K562 (cell line): Measurements from ENCODE around the gene DLGAP3. TPM values are rescaled to one million over a fixed set of nuclear protein-coding genes. Genes with fewer than 3 reads are reported as not detected.
A peak's percentile ranks its signal among the peaks of the same experiment; 100 is the strongest.

Experiments used
- ATAC-seq: fragments of 200-7000 bp; cut with Tn5 transposase; 3 replicates; pipeline ENCODE4 v1.9.1; 2020; ENCODE audit warnings: moderate library complexity
- BruUV-seq: library from RNA; stranded (reverse); fragments of 400-500 nt; replicated peaks from 2 replicates; lab custom pipeline; 2021; lab: Mats Ljungman, UMichigan
- CTCF ChIA-PET: fragments of 300-600 bp; formaldehyde crosslinking; extraction: SDS; loops from one replicate; lab custom pipeline; 2021; ENCODE audit warnings: low intra/inter-chr PET ratio; lab: Yijun Ruan, JAX
- POLR2A ChIA-PET: fragments of 300-600, 350-650 bp; sonication (Branson Sonifier 250); formaldehyde crosslinking; extraction: SDS; loops from one replicate; lab custom pipeline; 2021; ENCODE audit warnings: antibody characterized with exemption, inconsistent platforms; lab: Yijun Ruan, JAX
- DNase-seq, 4 experiments: peaks; one replicate each; pipeline versions ENCODE4 v3.0.0 to v3.0.0-alpha.2; 2011 to 2018; ENCODE audit warnings: low spot score in 3 of 4, mixed read lengths in 3 of 4; ENCODE audit errors: extremely low read depth in 1 of 4
- FAIRE-seq: peaks from 2 replicates; lab custom pipeline; 2011; peaks lifted over from hg19 to GRCh38; lab: Jason Lieb, UNC
- H2AFZ ChIP-seq: 2 replicates; pipeline ENCODE4 v1.6.0; 2011; ENCODE audit warnings: low read depth, low read length, control low read depth, inconsistent platforms
- H3K27ac ChIP-seq: fragments of 200-600 bp; 3 replicates; pipeline ENCODE4 v1.8.0; 2011; ENCODE audit warnings: low read depth, mild to moderate bottlenecking, control low read depth, inconsistent platforms, low read length, moderate library complexity, mixed read lengths; ENCODE audit errors: extremely low read depth
- H3K27me3 ChIP-seq, 2 experiments: fragments of 300-600 bp in 1 of 2; 2 replicates in 1 of 2; 3 replicates in 1 of 2; pipeline versions ENCODE4 v1.6.0 to v1.8.0; 2011; ENCODE audit warnings: inconsistent platforms in 2 of 2, low read length in 2 of 2, mild to moderate bottlenecking in 1 of 2, mixed read lengths in 1 of 2, moderate library complexity in 1 of 2; ENCODE audit not compliant: control insufficient read depth in 2 of 2, insufficient read depth in 2 of 2
- H3K36me3 ChIP-seq: fragments of 300-600 bp; 3 replicates; pipeline ENCODE4 v1.8.0; 2011; ENCODE audit warnings: mild to moderate bottlenecking, low read length, inconsistent platforms; ENCODE audit not compliant: control insufficient read depth, insufficient read depth
- H3K4me1 ChIP-seq, 2 experiments: fragments of 200-600 bp in 1 of 2; replicated peaks in 1 of 2; 2 replicates in 1 of 2; 3 replicates in 1 of 2; pipeline versions ENCODE4 v1.5.1 to v1.8.0; 2011; ENCODE audit warnings: inconsistent platforms in 2 of 2, low read length in 2 of 2, mild to moderate bottlenecking in 1 of 2, mixed read lengths in 1 of 2, moderate library complexity in 1 of 2; ENCODE audit not compliant: control insufficient read depth in 2 of 2, insufficient read depth in 2 of 2
- H3K4me2 ChIP-seq: 2 replicates; pipeline ENCODE4 v1.6.1; 2011; ENCODE audit warnings: low read length, control low read depth, inconsistent platforms, mixed read lengths; ENCODE audit not compliant: insufficient read depth
- H3K4me3 ChIP-seq: fragments of 200-600 bp; sonication (generic), shearing (Covaris generic); 2 replicates; pipeline ENCODE4 v1.5.1; 2016; ENCODE audit warnings: control low read depth, inconsistent platforms
- H3K79me2 ChIP-seq: fragments of 200-600 bp; 3 replicates; pipeline ENCODE4 v1.8.0; 2011; ENCODE audit warnings: low read length, inconsistent platforms; ENCODE audit not compliant: control insufficient read depth, insufficient read depth
- H3K9ac ChIP-seq, 2 experiments: 2 replicates each; pipeline versions ENCODE4 v1.6.0 to v1.6.1; 2011; ENCODE audit warnings: low read depth in 2 of 2, low read length in 2 of 2, control low read depth in 1 of 2, inconsistent platforms in 1 of 2, mild to moderate bottlenecking in 1 of 2, mixed read lengths in 1 of 2; ENCODE audit not compliant: insufficient read depth in 1 of 2
- H3K9me1 ChIP-seq: one replicate; pipeline ENCODE4 v1.6.0; 2011; ENCODE audit warnings: inconsistent platforms, mild to moderate bottlenecking, low read length, moderate library complexity; ENCODE audit not compliant: control insufficient read depth, insufficient read depth
- H3K9me3 ChIP-seq: replicated peaks from 2 replicates; pipeline ENCODE4 v1.5.1; 2011; ENCODE audit warnings: low read depth, low read length, inconsistent platforms; ENCODE audit not compliant: control insufficient read depth, insufficient read depth
- H4K20me1 ChIP-seq: replicated peaks from 2 replicates; pipeline ENCODE4 v1.6.1; 2011; ENCODE audit warnings: low read length, inconsistent platforms, mixed read lengths; ENCODE audit not compliant: control insufficient read depth, insufficient read depth
- ARID4B ChIP-seq: sonication (generic); formaldehyde crosslinking; IDR thresholded peaks from 2 replicates; pipeline ENCODE4 v1.8.0; 2022; ENCODE audit warnings: mild to moderate bottlenecking, missing genetic modification reagents
- CAMTA2 ChIP-seq: fragments of 250-450 bp; sonication (Bioruptor Pico); conservative IDR thresholded peaks from 2 replicates; pipeline ENCODE4 v1.5.1; 2022
- EGR1 ChIP-seq: fragments of 450-650 bp; conservative IDR thresholded peaks from 2 replicates; pipeline ENCODE4 v1.6.1; 2017; ENCODE audit warnings: mild to moderate bottlenecking
- HNRNPH1 ChIP-seq: fragments of 200-400 bp; formaldehyde crosslinking; optimal IDR thresholded peaks from 2 replicates; pipeline ENCODE3; 2017; ENCODE audit warnings: low read depth, mild to moderate bottlenecking, low read length, moderate library complexity
- NR1H2 ChIP-seq: sonication (generic); formaldehyde crosslinking; IDR thresholded peaks from 2 replicates; pipeline ENCODE4 v1.4.0; 2020; ENCODE audit warnings: mild to moderate bottlenecking, missing genetic modification reagents
- RAD21 ChIP-seq, 2 experiments: fragments of 250-450 bp in 1 of 2; fragments of 450-650 bp in 1 of 2; sonication (Bioruptor Pico) in 1 of 2; formaldehyde crosslinking in 1 of 2; IDR thresholded peaks in 1 of 2; conservative IDR thresholded peaks in 1 of 2; 2 replicates each; pipeline versions ENCODE4 v1.4.0 to v1.8.0; 2020 to 2022; ENCODE audit warnings: mild to moderate bottlenecking in 2 of 2, moderate library complexity in 1 of 2
- SIX5 ChIP-seq, 2 experiments: IDR thresholded peaks; 2 replicates each; pipeline ENCODE4 v1.6.1; 2011; ENCODE audit warnings: low read length in 2 of 2, borderline replicate concordance in 1 of 2, low read depth in 1 of 2, mild to moderate bottlenecking in 1 of 2, moderate library complexity in 1 of 2; ENCODE audit not compliant: insufficient read depth in 1 of 2
- USF1 ChIP-seq: sonication (generic); formaldehyde crosslinking; IDR thresholded peaks from 2 replicates; pipeline ENCODE4 v1.9.0; 2022; ENCODE audit warnings: mild to moderate bottlenecking, missing genetic modification reagents
- YY1 ChIP-seq, 3 experiments: IDR thresholded peaks; 2 replicates each; pipeline ENCODE4 v1.6.1; 2011; ENCODE audit warnings: low read length in 2 of 3, mild to moderate bottlenecking in 2 of 3, moderate library complexity in 2 of 3, borderline replicate concordance in 1 of 3, control low read depth in 1 of 3, low read depth in 1 of 3; ENCODE audit not compliant: insufficient read depth in 3 of 3, insufficient replicate concordance in 2 of 3, control insufficient read depth in 1 of 3, insufficient read length in 1 of 3; ENCODE audit errors: extremely low read depth in 1 of 3
- WGBS: fragments of 100-300 bp; shearing (Covaris generic); methylation state at CpG from one replicate; pipeline ENCODE4 v1.1.6; 2016; ENCODE audit warnings: low coverage, mixed read lengths; ENCODE audit not compliant: insufficient coverage; ENCODE audit errors: missing lambda C conversion rate; 5-methylcytosine and 5-hydroxymethylcytosine counted together
- in situ Hi-C: fragments of 300-500 bp; cut with MboI; formaldehyde crosslinking; loops from 4 replicates; pipeline ENCODE4 v1.15.0; 2018; ENCODE audit warnings: inconsistent platforms, mixed read lengths
- intact Hi-C: fragments of 100-400 bp; cut with micrococcal nuclease; formaldehyde crosslinking; loops from 2 replicates; pipeline ENCODE4 v1.14.2; 2022
- polyA plus RNA-seq, 8 experiments: library from polyadenylated mRNA; depleted of rRNA in 4 of 8; stranded (reverse) in 5 of 8; unstranded in 3 of 8; fragments of >200 nt; fragmentation: Nextera tagmentation in 2 of 8; fragmentation: Illumina TruSeq in 1 of 8; extraction: Ambion mirVana in 2 of 8; extraction: Trizol in 1 of 8; gene quantifications; 2 replicates each; pipeline versions ENCODE4 v1.2.1 to v1.2.3, GENCODE V29; 2011 to 2014; ENCODE audit warnings: inconsistent platforms in 1 of 8, missing spikeins in 1 of 8
- total RNA-seq, 7 experiments: library from RNA; depleted of rRNA in 6 of 7; stranded (reverse); fragments of >200 nt in 6 of 7; fragmentation: Illumina TruSeq in 2 of 7; extraction: Trizol in 2 of 7; gene quantifications; 2 replicates each; pipeline versions ENCODE4 v1.2.1 to v1.2.3, GENCODE V29; 2011 to 2021; ENCODE audit warnings: low replicate concordance in 1 of 7
- TF ChIP-seq, protein P1 (sequence below), 3 experiments: IDR thresholded peaks in 2 of 3; conservative IDR thresholded peaks in 1 of 3; 2 replicates each; pipeline ENCODE4 v1.5.1; 2011 to 2012; ENCODE audit warnings: low read length in 3 of 3, mild to moderate bottlenecking in 3 of 3, control low read depth in 2 of 3, improper control_type of control experiment in 1 of 3, inconsistent platforms in 1 of 3, low read depth in 1 of 3, mixed read lengths in 1 of 3, moderate library complexity in 1 of 3; ENCODE audit not compliant: insufficient read depth in 2 of 3

DLGAP3 gene
- total and polyA plus RNA-seq, 9 of the 15 experiments (the other 6 are each of a cell fraction or from before 2014, with no cell fraction given) = 0.01 to 0.16 (median 0.07) TPM; not detected in 6

- TF ChIP-seq ARID4B (CRISPR knock-in tag) = no peak
These were observed 43.8 kb downstream of the DLGAP3 start (continued) for GRCh38 chr1:34885405-34886247.

- no TSS peak for BruUV-seq
- Histone ChIP-seq H3K4me3 (no peak overlapping the region), H4K20me1 (no peaks in the 10 kb centered on the region), H3K27me3 (peaks cover 33 to 48% of the 10 kb centered on the region in 2 experiments; a peak in 4 of 5 replicates), H3K79me2 (no peaks in the 10 kb centered on the region), H3K9me1 (no peaks in the 10 kb centered on the region), H3K4me1 (peaks cover 0 to 14% of the 10 kb centered on the region in 2 experiments; a peak in 2 of 5 replicates), H3K36me3 (no peaks in the 10 kb centered on the region), H3K4me2 (no peak overlapping the region), H2AFZ (no peak overlapping the region), H3K9me3 (no peaks in the 10 kb centered on the region), H3K9ac (no peak overlapping the region), H3K27ac (no peak overlapping the region)
- FAIRE-seq (no peak), DNase-seq (peak in 1 of 4 experiments; percentile 30), ATAC-seq (peak; percentile 74)
- intact Hi-C loops = no loop called here
- ChIA-PET POLR2A (interaction anchor here (1.2 to 1.5 kb wide), 2 partner anchors 15 to 17 kb away, joined by 4 read pairs; no protein-coding TSS in a partner anchor), CTCF (no interaction called here)
- WGBS = 8% methylated on average over 19 of the region's 19 CpGs
- in situ Hi-C loops = no loop called here
- TF ChIP-seq SIX5 (IDR thresholded peaks at IDR 0.05; ENCODE audit: borderline replicate concordance in 1 of 2, insufficient read depth in 1 of 2, low read depth in 1 of 2, low read length in 2 of 2) (no peak), USF1 (CRISPR knock-in tag) (no peak), NR1H2 (no peak), RAD21 (CRISPR knock-in tag; conservative IDR thresholded peaks at IDR 0.05 in 1 of 2, IDR thresholded peaks at IDR 0.05 in 1 of 2) (peak in 1 of 2 experiments; percentile 19; a peak in 1 of 4 replicates), YY1 (IDR thresholded peaks at IDR 0.05; ENCODE audit: borderline replicate concordance in 1 of 3, control insufficient read depth in 1 of 3, extremely low read depth in 1 of 3, insufficient read depth in 3 of 3, insufficient read length in 1 of 3, insufficient replicate concordance in 2 of 3, low read depth in 1 of 3, low read length in 2 of 3) (peak in 1 of 3 experiments; percentile 22), HNRNPH1 (no peak), CAMTA2 (CRISPR knock-in tag) (no peak), EGR1 (0 out of 2 replicates have a peak, but pooled peaks have one; percentile 9)
- TF ChIP-seq, protein P1, sequence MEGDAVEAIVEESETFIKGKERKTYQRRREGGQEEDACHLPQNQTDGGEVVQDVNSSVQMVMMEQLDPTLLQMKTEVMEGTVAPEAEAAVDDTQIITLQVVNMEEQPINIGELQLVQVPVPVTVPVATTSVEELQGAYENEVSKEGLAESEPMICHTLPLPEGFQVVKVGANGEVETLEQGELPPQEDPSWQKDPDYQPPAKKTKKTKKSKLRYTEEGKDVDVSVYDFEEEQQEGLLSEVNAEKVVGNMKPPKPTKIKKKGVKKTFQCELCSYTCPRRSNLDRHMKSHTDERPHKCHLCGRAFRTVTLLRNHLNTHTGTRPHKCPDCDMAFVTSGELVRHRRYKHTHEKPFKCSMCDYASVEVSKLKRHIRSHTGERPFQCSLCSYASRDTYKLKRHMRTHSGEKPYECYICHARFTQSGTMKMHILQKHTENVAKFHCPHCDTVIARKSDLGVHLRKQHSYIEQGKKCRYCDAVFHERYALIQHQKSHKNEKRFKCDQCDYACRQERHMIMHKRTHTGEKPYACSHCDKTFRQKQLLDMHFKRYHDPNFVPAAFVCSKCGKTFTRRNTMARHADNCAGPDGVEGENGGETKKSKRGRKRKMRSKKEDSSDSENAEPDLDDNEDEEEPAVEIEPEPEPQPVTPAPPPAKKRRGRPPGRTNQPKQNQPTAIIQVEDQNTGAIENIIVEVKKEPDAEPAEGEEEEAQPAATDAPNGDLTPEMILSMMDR (IDR thresholded peaks at IDR 0.05 in 2 of 3, conservative IDR thresholded peaks at IDR 0.05 in 1 of 3; ENCODE audit: insufficient read depth in 2 of 3, low read depth in 1 of 3, low read length in 3 of 3) = peak; percentile 20 to 37 (median 36); a peak in 2 of 6 replicates
These were observed 44.5 kb downstream of the DLGAP3 start for GRCh38 chr1:34884961-34885360.
